ENCODE measurements around the gene LCE2C.
"Not testable (repeated sequence)": the region's sequence is repeated elsewhere in the genome, so short reads cannot be mapped to it uniquely, and the experiment has no call there.

The LCE2C gene

GRCh38 chr1:152674983-152675382, at the start of gene LCE2C:
Gene LCE2C, plus strand, starts transcription at chr1:152675279. Its CDS starts 737 bp downstream, at chr1:152676016.
- not testable (repeated sequence) for DNase-seq

- no peak for DNase-seq
These were observed 48.3 kb upstream of the LCE2C start for GRCh38 chr1:152626744-152627143.

GRCh38 chr1:152630596-152630995, 44.5 kb upstream of the LCE2C start:
- no peak for DNase-seq

GRCh38 chr1:152640351-152640750, 34.7 kb upstream of the LCE2C start:
- DNase-seq: no peak

GRCh38 chr1:152643945-152644344, 31.1 kb upstream of the LCE2C start:
- no peak for DNase-seq

GRCh38 chr1:152645146-152645545, 29.9 kb upstream of the LCE2C start:
- DNase-seq: no peak

- no peak for DNase-seq
These were observed 28.4 kb upstream of the LCE2C start for GRCh38 chr1:152646656-152647055.

- DNase-seq: no peak
These were observed 21.0 kb upstream of the LCE2C start for GRCh38 chr1:152654110-152654509.

- no peak for DNase-seq
These were observed 18.6 kb upstream of the LCE2C start for GRCh38 chr1:152656459-152656858.

- no peak for DNase-seq
These were observed 17.4 kb upstream of the LCE2C start for GRCh38 chr1:152657677-152658076.

GRCh38 chr1:152658649-152659048, 16.4 kb upstream of the LCE2C start:
- DNase-seq: no peak

GRCh38 chr1:152663098-152663497, 12.0 kb upstream of the LCE2C start, which contains the start of gene LCE2D:
Gene LCE2D, plus strand, starts transcription at chr1:152663380. Its CDS starts 726 bp downstream, at chr1:152664106.
- no peak for DNase-seq

GRCh38 chr1:152666171-152666570, 8.9 kb upstream of the LCE2C start:
- DNase-seq: not testable (repeated sequence)

- DNase-seq: no peak
These were observed 7.4 kb upstream of the LCE2C start for GRCh38 chr1:152667648-152668047.

GRCh38 chr1:152673016-152673415, 2.1 kb upstream of the LCE2C start:
- DNase-seq: no peak

GRCh38 chr1:152679459-152679858, 4.4 kb downstream of the LCE2C start:
- DNase-seq: no peak

- DNase-seq: no peak
These were observed 6.5 kb downstream of the LCE2C start for GRCh38 chr1:152681616-152682015.

GRCh38 chr1:152683846-152684245, 8.8 kb downstream of the LCE2C start:
- DNase-seq: no peak

- not testable (repeated sequence) for DNase-seq
These were observed 10.7 kb downstream of the LCE2C start, which contains the start of gene LCE2B for GRCh38 chr1:152685823-152686222. Gene LCE2B, plus strand, starts transcription at chr1:152686123. Its CDS starts 721 bp downstream, at chr1:152686844.

- DNase-seq: no peak
These were observed 22.9 kb downstream of the LCE2C start, which contains the start of gene LCE2A for GRCh38 chr1:152697701-152698600. Gene LCE2A, plus strand, starts transcription at chr1:152698345. Its CDS starts 557 bp downstream, at chr1:152698902.

GRCh38 chr1:152699746-152700145, 24.7 kb downstream of the LCE2C start:
- no peak for DNase-seq

- DNase-seq: no peak
These were observed 32.8 kb downstream of the LCE2C start, which contains the start of gene LCE4A for GRCh38 chr1:152707860-152708259. Gene LCE4A, plus strand, starts transcription at chr1:152708160. Its CDS starts 916 bp downstream, at chr1:152709076.

GRCh38 chr1:152718238-152718637, 43.2 kb downstream of the LCE2C start:
- DNase-seq: no peak

GRCh38 chr1:152725261-152725660, 50.2 kb downstream of the LCE2C start:
- DNase-seq: no peak
